NCI-H1105 (cell line): Measurements from ENCODE around the gene RCAN2.
"Not testable (repeated sequence)": the region's sequence is repeated elsewhere in the genome, so short reads cannot be mapped to it uniquely, and the experiment has no call there.

Experiments used
- DNase-seq: peaks from one replicate; lab custom pipeline; 2025; lab: John Stamatoyannopoulos, UW

The RCAN2 gene

GRCh38 chr6:46387728-46388127 is 103.5 kb downstream of the RCAN2 start:
- not testable (repeated sequence) for DNase-seq

- no peak for DNase-seq
Measured at GRCh38 chr6:46381579-46381978, 109.7 kb downstream of the RCAN2 start.

GRCh38 chr6:46381057-46381456 is 110.2 kb downstream of the RCAN2 start:
- no peak for DNase-seq

GRCh38 chr6:46380152-46380807 is 111.0 kb downstream of the RCAN2 start:
- no peak for DNase-seq

- DNase-seq: no peak
Measured at GRCh38 chr6:46378882-46379416, 112.3 kb downstream of the RCAN2 start.

- no peak for DNase-seq
Measured at GRCh38 chr6:46378161-46378881, 112.9 kb downstream of the RCAN2 start.

- no peak for DNase-seq
Measured at GRCh38 chr6:46377209-46377608, 114.0 kb downstream of the RCAN2 start.

GRCh38 chr6:46376562-46377061 is 114.6 kb downstream of the RCAN2 start:
- no peak for DNase-seq

GRCh38 chr6:46370622-46371021 is 120.6 kb downstream of the RCAN2 start:
- no peak for DNase-seq

- no peak for DNase-seq
Measured at GRCh38 chr6:46368169-46368536, 123.1 kb downstream of the RCAN2 start.

GRCh38 chr6:46367354-46368168 is 123.7 kb downstream of the RCAN2 start:
- DNase-seq: peak; percentile 78

GRCh38 chr6:46366190-46366900 is 124.9 kb downstream of the RCAN2 start:
- DNase-seq: no peak

GRCh38 chr6:46357591-46357990 is 133.7 kb downstream of the RCAN2 start:
- no peak for DNase-seq

- DNase-seq: no peak
Measured at GRCh38 chr6:46356543-46356942, 134.7 kb downstream of the RCAN2 start.

- DNase-seq: no peak
Measured at GRCh38 chr6:46353528-46353927, 137.7 kb downstream of the RCAN2 start.

GRCh38 chr6:46352541-46353268 is 138.5 kb downstream of the RCAN2 start:
- no peak for DNase-seq

- no peak for DNase-seq
Measured at GRCh38 chr6:46350714-46351113, 140.5 kb downstream of the RCAN2 start.

- DNase-seq: no peak
Measured at GRCh38 chr6:46347669-46348068, 143.6 kb downstream of the RCAN2 start.

GRCh38 chr6:46340246-46340645 is 151.0 kb downstream of the RCAN2 start:
- no peak for DNase-seq

- no peak for DNase-seq
Measured at GRCh38 chr6:46338131-46338530, 153.1 kb downstream of the RCAN2 start.

- no peak for DNase-seq
Measured at GRCh38 chr6:46334442-46334841, 156.8 kb downstream of the RCAN2 start.
